Sigmoid colon (tissue), 7 donors: ENCODE results near the gene ZBTB21. TPM values are rescaled to one million over a fixed set of nuclear protein-coding genes. Genes with fewer than 3 reads are reported as not detected.
"Not testable (repeated sequence)": the region's sequence is repeated elsewhere in the genome, so short reads cannot be mapped to it uniquely, and the experiment has no call there.

ENCODE experiments used
- DNase-seq: peaks from one replicate; pipeline ENCODE4 v3.0.0-alpha.2; 2019
- H3K27ac ChIP-seq, 4 donors: fragments of 200-600 bp; sonication (generic); one replicate each; pipeline ENCODE4 v1.5.1; 2016 to 2019; ENCODE audit warnings: mild to moderate bottlenecking in 1 of 4
- H3K27me3 ChIP-seq, 3 donors: fragments of 200-600 bp; sonication (generic); one replicate each; pipeline ENCODE4 v1.5.1; 2019; ENCODE audit warnings: mild to moderate bottlenecking in 1 of 3
- H3K36me3 ChIP-seq, 4 donors: fragments of 200-600 bp; sonication (generic); one replicate each; pipeline ENCODE4 v1.5.1; 2016 to 2019
- H3K4me1 ChIP-seq, 4 donors: fragments of 200-600 bp; sonication (generic); one replicate each; pipeline ENCODE4 v1.5.1; 2017 to 2019
- H3K4me3 ChIP-seq, 4 donors: fragments of 200-600 bp; sonication (generic); one replicate each; pipeline ENCODE4 v1.5.1; 2017 to 2019; ENCODE audit warnings: mild to moderate bottlenecking in 2 of 4, moderate library complexity in 1 of 4
- H3K9me3 ChIP-seq, 4 donors: fragments of 200-600 bp in 3 of 4; sonication (generic) in 3 of 4; one replicate each; pipeline versions ENCODE4 v1.5.1 to v1.6.1; 2013 to 2019
- CTCF ChIP-seq, 4 experiments: fragments of 450-650 bp in 3 of 4; fragments of 200-600 bp in 1 of 4; IDR thresholded peaks; one replicate each; pipeline ENCODE4 v1.5.1; 2016 to 2019; ENCODE audit warnings: antibody characterized with exemption in 4 of 4, mild to moderate bottlenecking in 3 of 4, moderate library complexity in 2 of 4
- EP300 ChIP-seq, 4 donors: sonication (generic); formaldehyde crosslinking; IDR thresholded peaks; one replicate each; pipeline ENCODE4 v1.6.1; 2017; ENCODE audit warnings: antibody characterized with exemption in 4 of 4
- POLR2A ChIP-seq, 2 donors: fragments of 450-650 bp; IDR thresholded peaks; one replicate each; pipeline ENCODE4 v1.6.1; 2016; ENCODE audit warnings: antibody characterized with exemption in 2 of 2, mild to moderate bottlenecking in 2 of 2, moderate library complexity in 2 of 2
- POLR2AphosphoS5 ChIP-seq, 4 donors: sonication (generic); formaldehyde crosslinking; IDR thresholded peaks; one replicate each; pipeline ENCODE4 v1.6.1; 2017; ENCODE audit warnings: antibody characterized with exemption in 4 of 4
- WGBS, 2 donors: extraction: QIAGEN DNeasy Blood & Tissue Kit; methylation state at CpG; one replicate each; pipeline ENCODE4 v1.1.7; 2013; 5-methylcytosine and 5-hydroxymethylcytosine counted together
- intact Hi-C: fragments of 100-400 bp; cut with DNase I; formaldehyde crosslinking; loops from one replicate; pipeline ENCODE4 v1.15.1; 2023
- polyA plus RNA-seq, 3 donors: library from polyadenylated mRNA; stranded (reverse); fragments of 200-250 nt; gene quantifications; one replicate each; pipeline ENCODE4 v1.2.3, GENCODE V29; 2013
- total RNA-seq, 4 donors: library from RNA; depleted of rRNA; stranded (reverse); fragments of >200 nt; gene quantifications; one replicate each; pipeline ENCODE4 v1.1.0, GENCODE V29; 2016
- donor health status: healthy with polysubstance abuse.
- donor health status: Bipolar disorder and iron deficiency.
- donor health status: healthy.

ZBTB21 gene
- total and polyA plus RNA-seq, 7 donors: 1.8 to 14.7 (median 6.9) TPM

- intact Hi-C loops: no loop called here
- no peak for TF ChIP-seq CTCF (IDR thresholded peaks at IDR 0.05)
- no peak for TF ChIP-seq POLR2A (IDR thresholded peaks at IDR 0.05)
- TF ChIP-seq POLR2AphosphoS5 (IDR thresholded peaks at IDR 0.05): no peak
- TF ChIP-seq EP300 (IDR thresholded peaks at IDR 0.05): no peak
- peaks cover 0 to 8% (median 0%) of the 10 kb centered on the region in 4 donors for H3K36me3 ChIP-seq
- no peaks in the 10 kb centered on the region for H3K9me3 ChIP-seq
- H3K4me1 ChIP-seq: peaks cover 0 to 14% (median 7%) of the 10 kb centered on the region in 4 donors
- H3K27ac ChIP-seq: peak overlapping the region in 2 of 4 donors; percentile 60 to 63
- 81 to 87% methylated on average over 14 of the region's 14 CpGs for WGBS, 2 donors
- H3K27me3 ChIP-seq: no peaks in the 10 kb centered on the region
- H3K4me3 ChIP-seq: no peak overlapping the region
- DNase-seq: no peak
These were observed 7.7 kb downstream of the ZBTB21 start for GRCh38 chr21:42002421-42002958.

GRCh38 chr21:42001781-42002180 lies 8.4 kb downstream of the ZBTB21 start:
- no peak for DNase-seq
- peaks cover 0 to 14% (median 7%) of the 10 kb centered on the region in 4 donors for H3K4me1 ChIP-seq
- H3K9me3 ChIP-seq: no peaks in the 10 kb centered on the region
- H3K4me3 ChIP-seq: no peak overlapping the region
- TF ChIP-seq EP300 (IDR thresholded peaks at IDR 0.05) (no peak), POLR2A (IDR thresholded peaks at IDR 0.05) (no peak), CTCF (IDR thresholded peaks at IDR 0.05) (no peak), POLR2AphosphoS5 (IDR thresholded peaks at IDR 0.05) (no peak)
- H3K27me3 ChIP-seq: no peaks in the 10 kb centered on the region
- H3K27ac ChIP-seq: peak overlapping the region in 1 of 4 donors; percentile 63
- intact Hi-C loops: no loop called here
- WGBS, 2 donors: 91 to 96% methylated on average over 2 of the region's 2 CpGs
- peaks cover 0 to 8% (median 0%) of the 10 kb centered on the region in 4 donors for H3K36me3 ChIP-seq

- TF ChIP-seq CTCF (IDR thresholded peaks at IDR 0.05) (no peak), POLR2A (IDR thresholded peaks at IDR 0.05) (no peak), POLR2AphosphoS5 (IDR thresholded peaks at IDR 0.05) (no peak), EP300 (IDR thresholded peaks at IDR 0.05) (no peak)
- Histone ChIP-seq H3K27me3 (no peaks in the 10 kb centered on the region), H3K9me3 (no peaks in the 10 kb centered on the region), H3K4me3 (no peak overlapping the region), H3K27ac (no peak overlapping the region), H3K4me1 (peaks cover 0 to 14% (median 7%) of the 10 kb centered on the region in 4 donors), H3K36me3 (peaks cover 0 to 8% (median under 1%) of the 10 kb centered on the region in 4 donors)
- WGBS, 2 donors: 92 to 93% methylated on average over 4 of the region's 4 CpGs
- no peak for DNase-seq
- intact Hi-C loops: no loop called here
These were observed 9.3 kb downstream of the ZBTB21 start for GRCh38 chr21:42000908-42001307.

GRCh38 chr21:41997657-41998056 lies 12.5 kb downstream of the ZBTB21 start:
- Histone ChIP-seq H3K9me3 (no peaks in the 10 kb centered on the region), H3K27me3 (no peaks in the 10 kb centered on the region), H3K4me3 (no peak overlapping the region), H3K27ac (no peak overlapping the region), H3K4me1 (peaks cover 0 to 24% (median 15%) of the 10 kb centered on the region in 4 donors), H3K36me3 (peaks cover 2 to 19% (median 3%) of the 10 kb centered on the region in 4 donors)
- WGBS, 2 donors: 94 to 96% methylated on average over 1 of the region's 1 CpG
- intact Hi-C loops: no loop called here
- no peak for DNase-seq
- TF ChIP-seq POLR2AphosphoS5 (IDR thresholded peaks at IDR 0.05): no peak
- TF ChIP-seq EP300 (IDR thresholded peaks at IDR 0.05): no peak
- no peak for TF ChIP-seq CTCF (IDR thresholded peaks at IDR 0.05)
- no peak for TF ChIP-seq POLR2A (IDR thresholded peaks at IDR 0.05)

GRCh38 chr21:41995577-41995976 lies 14.6 kb downstream of the ZBTB21 start:
- H3K27ac ChIP-seq: no peak overlapping the region
- no peaks in the 10 kb centered on the region for H3K9me3 ChIP-seq
- no peak for DNase-seq
- intact Hi-C loops: no loop called here
- peaks cover 0 to 15% (median 14%) of the 10 kb centered on the region in 4 donors for H3K4me1 ChIP-seq
- TF ChIP-seq CTCF (IDR thresholded peaks at IDR 0.05): no peak
- no peak for TF ChIP-seq POLR2AphosphoS5 (IDR thresholded peaks at IDR 0.05)
- no peak for TF ChIP-seq EP300 (IDR thresholded peaks at IDR 0.05)
- no peak for TF ChIP-seq POLR2A (IDR thresholded peaks at IDR 0.05)
- H3K27me3 ChIP-seq: no peaks in the 10 kb centered on the region
- H3K36me3 ChIP-seq: peaks cover 4 to 33% (median 11%) of the 10 kb centered on the region in 4 donors
- 97 to 99% methylated on average over 3 of the region's 3 CpGs for WGBS, 2 donors
- no peak overlapping the region for H3K4me3 ChIP-seq

GRCh38 chr21:41994613-41995012 lies 15.5 kb downstream of the ZBTB21 start:
- WGBS, 2 donors: 53 to 94% methylated on average over 5 of the region's 5 CpGs
- intact Hi-C loops, DNase-seq, H3K9me3 ChIP-seq, H3K4me3 ChIP-seq, H3K27ac ChIP-seq, H3K27me3 ChIP-seq: not testable (repeated sequence)
- H3K4me1 ChIP-seq: peaks cover 0 to 15% (median 14%) of the 10 kb centered on the region in 4 donors
- peaks cover 4 to 35% (median 11%) of the 10 kb centered on the region in 4 donors for H3K36me3 ChIP-seq
